Calu3 (cell line): Measurements from ENCODE around the gene SOWAHB. TPM values are rescaled to one million over a fixed set of nuclear protein-coding genes. Genes with fewer than 3 reads are reported as not detected.

Experiments
- BruUV-seq: library from RNA; stranded (reverse); fragments of 400-500 nt; replicated peaks from 2 replicates; lab custom pipeline; 2021; lab: Mats Ljungman, UMichigan
- CTCF ChIA-PET: fragments of 300-600 bp; sonication (Branson Sonifier 250); formaldehyde crosslinking; loops from one replicate; lab custom pipeline; 2022; ENCODE audit warnings: antibody characterized with exemption; lab: Charles Lee
- DNase-seq: peaks from one replicate; pipeline ENCODE4 v3.0.0; 2022
- H3K27ac Mint-ChIP-seq: one replicate; pipeline ENCODE4 v1.8.0; 2022; ENCODE audit warnings: mixed read lengths; ENCODE audit not compliant: unreplicated experiment
- H3K27me3 Mint-ChIP-seq: one replicate; pipeline ENCODE4 v1.8.0; 2022; ENCODE audit warnings: mixed read lengths; ENCODE audit not compliant: unreplicated experiment
- H3K36me3 Mint-ChIP-seq: one replicate; pipeline ENCODE4 v1.8.0; 2022; ENCODE audit warnings: mild to moderate bottlenecking, moderate library complexity, mixed read lengths; ENCODE audit not compliant: insufficient read depth, unreplicated experiment
- H3K4me1 Mint-ChIP-seq: one replicate; pipeline ENCODE4 v1.8.0; 2022; ENCODE audit warnings: mild to moderate bottlenecking, low read depth, mixed read lengths; ENCODE audit not compliant: unreplicated experiment
- H3K4me3 Mint-ChIP-seq: one replicate; pipeline ENCODE4 v1.8.0; 2022; ENCODE audit warnings: mild to moderate bottlenecking, low read depth, moderate library complexity, mixed read lengths; ENCODE audit not compliant: unreplicated experiment
- H3K9me3 Mint-ChIP-seq: one replicate; pipeline ENCODE4 v1.8.0; 2022; ENCODE audit warnings: low read depth, mixed read lengths; ENCODE audit not compliant: unreplicated experiment
- intact Hi-C: fragments of 100-400 bp; cut with micrococcal nuclease; formaldehyde crosslinking; loops from one replicate; pipeline ENCODE4 v1.10.0; 2022; ENCODE audit not compliant: unreplicated experiment
- total RNA-seq: library from RNA; stranded (reverse); gene quantifications from 2 replicates; pipeline ENCODE4 v1.2.3, GENCODE V29; 2022
- TF ChIP-seq, protein P1 (sequence below): fragments of 200-600 bp; IDR thresholded peaks from one replicate; pipeline ENCODE4 v1.8.0; 2022; ENCODE audit warnings: antibody characterized with exemption; ENCODE audit not compliant: unreplicated experiment

The SOWAHB gene
- total RNA-seq, 1 experiment from 2014 or later, result 3.7 TPM

DNA sequence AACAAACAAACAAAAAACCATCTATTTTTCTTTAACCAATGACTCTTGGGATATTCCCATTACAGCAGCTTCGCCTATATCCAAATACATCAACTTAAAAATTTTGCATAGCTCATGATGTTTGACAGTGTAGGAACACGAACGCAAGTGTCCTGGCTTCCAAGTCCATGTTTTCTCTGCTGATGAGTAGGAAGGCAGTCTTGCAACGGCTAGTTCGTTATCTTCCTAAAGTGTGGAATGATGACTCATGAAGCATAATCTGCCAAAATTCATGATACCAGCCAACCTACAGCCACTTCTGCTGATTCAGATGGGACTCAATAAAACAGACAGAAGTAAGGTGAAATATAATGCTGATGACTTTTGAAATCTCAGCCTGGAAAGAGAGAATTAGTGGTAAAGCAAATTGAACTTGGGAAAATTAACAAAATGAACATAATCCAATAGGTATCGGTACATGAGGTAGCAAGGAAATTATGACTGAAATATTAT lies 45.2 kb upstream of the SOWAHB start:
- CTCF ChIA-PET, result no interaction called here

DNA sequence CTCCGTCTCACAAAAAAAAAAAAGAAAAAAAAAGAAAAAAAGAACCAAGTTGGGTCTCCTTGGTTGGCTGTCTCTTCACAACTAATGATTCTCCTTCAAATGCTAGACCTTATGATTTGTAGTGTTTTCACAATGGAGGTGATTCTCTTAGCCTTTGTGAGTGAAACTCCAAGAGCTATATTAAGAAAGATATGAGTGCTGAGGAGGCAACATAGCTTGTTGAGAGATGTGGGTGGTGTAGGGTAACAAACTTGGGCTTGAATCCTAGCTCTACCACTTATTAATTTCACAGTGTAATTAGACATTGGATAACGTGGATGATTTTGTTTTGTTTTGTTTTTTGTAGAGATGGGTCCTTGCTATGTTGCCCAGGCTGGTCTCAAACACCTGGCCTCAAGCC lies 41.2 kb upstream of the SOWAHB start:
- no peak for DNase-seq
- Mint-ChIP-seq H3K4me1 (no peaks in the 10 kb centered on the region), H3K36me3 (no peaks in the 10 kb centered on the region), H3K4me3 (no peak overlapping the region), H3K27ac (no peak overlapping the region), H3K9me3 (no peaks in the 10 kb centered on the region), H3K27me3 (no peaks in the 10 kb centered on the region)
- CTCF ChIA-PET, result no interaction called here
- no TSS peak for BruUV-seq
- intact Hi-C loops, result no loop called here
- TF ChIP-seq, protein P1, sequence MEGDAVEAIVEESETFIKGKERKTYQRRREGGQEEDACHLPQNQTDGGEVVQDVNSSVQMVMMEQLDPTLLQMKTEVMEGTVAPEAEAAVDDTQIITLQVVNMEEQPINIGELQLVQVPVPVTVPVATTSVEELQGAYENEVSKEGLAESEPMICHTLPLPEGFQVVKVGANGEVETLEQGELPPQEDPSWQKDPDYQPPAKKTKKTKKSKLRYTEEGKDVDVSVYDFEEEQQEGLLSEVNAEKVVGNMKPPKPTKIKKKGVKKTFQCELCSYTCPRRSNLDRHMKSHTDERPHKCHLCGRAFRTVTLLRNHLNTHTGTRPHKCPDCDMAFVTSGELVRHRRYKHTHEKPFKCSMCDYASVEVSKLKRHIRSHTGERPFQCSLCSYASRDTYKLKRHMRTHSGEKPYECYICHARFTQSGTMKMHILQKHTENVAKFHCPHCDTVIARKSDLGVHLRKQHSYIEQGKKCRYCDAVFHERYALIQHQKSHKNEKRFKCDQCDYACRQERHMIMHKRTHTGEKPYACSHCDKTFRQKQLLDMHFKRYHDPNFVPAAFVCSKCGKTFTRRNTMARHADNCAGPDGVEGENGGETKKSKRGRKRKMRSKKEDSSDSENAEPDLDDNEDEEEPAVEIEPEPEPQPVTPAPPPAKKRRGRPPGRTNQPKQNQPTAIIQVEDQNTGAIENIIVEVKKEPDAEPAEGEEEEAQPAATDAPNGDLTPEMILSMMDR, result no peak

More for the DNA sequence above, 45.2 kb upstream of the SOWAHB start:
- TF ChIP-seq, protein P1, result no peak
- H3K36me3 Mint-ChIP-seq, result peaks cover 2% of the 10 kb centered on the region
- H3K4me3 Mint-ChIP-seq, result no peak overlapping the region
- intact Hi-C loops, result no loop called here
- H3K4me1 Mint-ChIP-seq, result no peaks in the 10 kb centered on the region
- DNase-seq, result no peak
- BruUV-seq, result no TSS peak
- no peaks in the 10 kb centered on the region for H3K9me3 Mint-ChIP-seq
- no peak overlapping the region for H3K27ac Mint-ChIP-seq
- no peaks in the 10 kb centered on the region for H3K27me3 Mint-ChIP-seq

DNA sequence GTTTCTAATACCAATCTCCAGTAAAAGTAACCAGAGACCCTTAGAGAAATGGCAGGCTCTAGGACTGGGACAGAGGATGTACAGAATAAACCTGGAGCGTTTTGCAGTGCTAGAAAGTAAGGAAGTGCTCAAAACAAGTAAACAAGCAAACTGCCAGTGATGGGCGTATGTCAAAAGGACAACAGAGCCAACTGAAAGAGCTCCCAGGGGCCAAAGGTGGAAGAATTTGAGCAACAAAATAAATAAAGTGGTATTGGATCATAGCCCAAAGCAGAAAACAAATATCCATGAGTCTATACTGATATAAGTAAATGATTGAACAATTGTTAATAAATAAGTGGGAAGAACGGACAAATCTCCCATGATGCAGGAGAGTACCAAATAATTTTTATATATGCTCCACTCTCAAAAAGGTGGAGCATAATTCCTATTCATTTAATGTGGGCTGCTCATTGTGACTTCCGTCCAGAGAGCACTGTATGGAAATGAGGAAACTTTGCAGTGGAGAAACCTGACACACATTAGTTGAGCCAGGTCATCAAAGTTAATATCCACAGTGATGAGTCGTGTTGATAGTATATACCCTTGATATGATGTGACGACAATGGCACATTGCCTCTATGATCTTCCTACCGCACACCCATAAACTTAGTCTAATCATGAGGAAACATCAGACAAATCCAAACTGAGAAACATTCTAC lies 33.8 kb upstream of the SOWAHB start:
- H3K4me3 Mint-ChIP-seq, result no peak overlapping the region
- H3K27ac Mint-ChIP-seq, result no peak overlapping the region
- TF ChIP-seq, protein P1, result no peak
- H3K36me3 Mint-ChIP-seq, result peaks cover 4% of the 10 kb centered on the region
- DNase-seq, result no peak
- CTCF ChIA-PET, result interaction anchor here (0.7 kb wide), 1 partner anchor 148 kb away, joined by 5 read pairs; no protein-coding TSS in a partner anchor
- no TSS peak for BruUV-seq
- no peaks in the 10 kb centered on the region for H3K27me3 Mint-ChIP-seq
- intact Hi-C loops, result no loop called here
- H3K4me1 Mint-ChIP-seq, result peaks cover 8% of the 10 kb centered on the region
- no peaks in the 10 kb centered on the region for H3K9me3 Mint-ChIP-seq

DNA sequence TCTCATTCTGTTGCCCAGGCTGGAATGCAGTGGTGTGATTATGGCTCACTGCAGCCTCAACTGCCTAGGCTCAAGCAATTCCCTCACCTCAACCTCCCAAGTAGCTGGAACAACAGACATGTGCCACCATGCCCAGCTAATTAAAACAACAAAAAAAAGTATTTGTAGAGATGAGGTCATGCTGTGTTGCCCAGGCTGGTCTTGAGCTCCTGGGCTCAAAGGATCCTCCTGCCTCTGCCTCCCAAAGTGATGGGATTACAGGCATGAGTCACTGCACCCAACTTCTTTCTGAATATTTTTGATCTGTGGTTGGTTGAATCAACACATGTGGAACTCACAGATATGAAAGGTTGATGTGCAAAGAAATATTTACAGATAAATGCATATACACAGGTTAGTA lies 33.1 kb upstream of the SOWAHB start:
- Mint-ChIP-seq H3K4me1 (peaks cover 8% of the 10 kb centered on the region), H3K36me3 (peaks cover 4% of the 10 kb centered on the region), H3K4me3 (no peak overlapping the region), H3K27ac (no peak overlapping the region), H3K27me3 (no peaks in the 10 kb centered on the region), H3K9me3 (no peaks in the 10 kb centered on the region)
- intact Hi-C loops, result no loop called here
- BruUV-seq, result no TSS peak
- no peak for DNase-seq
- CTCF ChIA-PET, result interaction anchor here (0.7 kb wide), 1 partner anchor 147 kb away, joined by 5 read pairs; no protein-coding TSS in a partner anchor
- TF ChIP-seq, protein P1, result no peak
